ENCODE measurements around the gene HMGB4.

Gene HMGB4

GRCh38 chr1:33899746-33900145 lies 35.9 kb downstream of the HMGB4 start:
- DNase-seq, result no peak

- DNase-seq, result peak; percentile 38
These were observed 38.8 kb downstream of the HMGB4 start for GRCh38 chr1:33902486-33903209.

GRCh38 chr1:33903210-33903589 lies 39.3 kb downstream of the HMGB4 start:
- peak; percentile 47 for DNase-seq

GRCh38 chr1:33905241-33905640 lies 41.4 kb downstream of the HMGB4 start:
- no peak for DNase-seq

GRCh38 chr1:33906156-33906555 lies 42.3 kb downstream of the HMGB4 start:
- DNase-seq, result no peak

GRCh38 chr1:33908324-33908956 lies 44.6 kb downstream of the HMGB4 start:
- DNase-seq, result no peak

Measured in fibroblast of upper back skin (primary cell).